Cardiac septum (tissue), 1 donor: ENCODE results near the gene TSHZ2. TPM values are rescaled to one million over a fixed set of nuclear protein-coding genes. Genes with fewer than 3 reads are reported as not detected.
"Not testable (repeated sequence)": the region's sequence is repeated elsewhere in the genome, so short reads cannot be mapped to it uniquely, and the experiment has no call there.

Experiments used
- DNase-seq: peaks from one replicate; pipeline ENCODE4 v3.0.0-alpha.2; 2020; ENCODE audit warnings: low spot score
- intact Hi-C: fragments of 100-400 bp; cut with DNase I; formaldehyde crosslinking; loops from one replicate; pipeline ENCODE4 v1.14.0; 2022
- total RNA-seq: library from RNA; stranded (reverse); fragmentation: NEBNext Ultra II Directional; extraction: Animal tissue kit (Norgen Biotek cat#: 25700); gene quantifications from one replicate; pipeline ENCODE4 v1.2.1, GENCODE V29; 2021
- donor health status: DM: no; HTN: no; CAD: no.

Gene TSHZ2
- total RNA-seq, 1 donor from 2014 or later = 7.5 TPM

DNA sequence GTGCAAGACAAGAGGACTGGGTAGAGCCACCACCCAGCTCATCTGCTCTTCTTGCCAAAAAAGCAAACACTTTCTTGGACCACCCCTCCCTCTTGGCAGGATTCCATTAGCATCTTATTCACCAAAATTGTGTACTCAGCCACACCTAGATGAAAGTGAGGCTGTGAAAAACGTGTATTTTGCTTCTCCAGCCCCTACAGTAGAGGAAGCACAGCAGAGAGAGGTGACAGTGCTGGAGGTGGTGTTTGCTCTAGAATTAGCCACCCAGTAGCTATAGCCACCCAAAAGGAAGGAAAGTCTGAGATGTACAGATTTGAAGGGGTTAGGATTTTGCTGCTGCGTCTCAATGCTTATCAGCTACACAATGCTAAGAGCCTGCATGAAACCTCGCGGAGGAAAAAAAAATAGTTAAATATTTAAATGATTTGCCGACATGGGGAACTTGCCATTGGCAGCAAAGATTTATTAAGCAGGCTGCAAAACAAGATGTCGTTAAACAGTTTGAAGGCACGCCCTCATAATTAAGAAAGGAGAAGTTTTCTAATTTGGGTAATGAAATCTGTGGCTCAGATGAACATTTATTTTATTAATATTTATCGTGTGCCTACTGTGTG lies 334.1 kb downstream of the TSHZ2 start:
- intact Hi-C loops = no loop called here
- DNase-seq = no peak

DNA sequence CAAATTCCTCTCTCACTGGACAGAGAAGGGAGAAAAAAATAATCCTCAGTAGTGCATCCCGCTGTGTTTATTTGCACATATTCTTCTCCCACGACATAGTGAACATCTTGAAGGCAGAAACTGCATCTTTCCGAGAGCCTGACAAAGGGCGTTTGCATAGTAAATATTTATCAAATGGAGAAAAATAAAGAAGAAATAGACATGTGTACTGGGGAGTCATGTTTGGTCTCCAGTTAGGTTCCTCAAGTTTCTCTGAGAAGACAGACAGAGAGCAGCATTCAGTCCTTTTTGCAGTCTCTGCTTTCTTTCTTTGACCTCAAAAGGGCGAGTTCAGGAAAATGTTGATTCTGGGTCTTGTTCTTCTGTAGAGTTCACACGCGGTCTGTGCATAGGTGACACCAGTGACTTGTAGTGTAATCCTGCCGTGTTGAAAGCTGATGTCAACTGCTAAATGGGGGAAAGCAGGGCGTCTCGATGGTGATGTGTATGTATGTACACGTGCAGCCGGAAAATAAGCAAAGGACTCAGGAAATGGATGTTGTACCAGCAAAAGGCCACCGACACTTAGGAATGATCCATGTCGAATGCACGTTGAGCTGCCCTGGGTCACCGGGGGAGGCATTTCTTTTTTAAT lies 335.9 kb downstream of the TSHZ2 start:
- no peak for DNase-seq
- intact Hi-C loops = no loop called here

DNA sequence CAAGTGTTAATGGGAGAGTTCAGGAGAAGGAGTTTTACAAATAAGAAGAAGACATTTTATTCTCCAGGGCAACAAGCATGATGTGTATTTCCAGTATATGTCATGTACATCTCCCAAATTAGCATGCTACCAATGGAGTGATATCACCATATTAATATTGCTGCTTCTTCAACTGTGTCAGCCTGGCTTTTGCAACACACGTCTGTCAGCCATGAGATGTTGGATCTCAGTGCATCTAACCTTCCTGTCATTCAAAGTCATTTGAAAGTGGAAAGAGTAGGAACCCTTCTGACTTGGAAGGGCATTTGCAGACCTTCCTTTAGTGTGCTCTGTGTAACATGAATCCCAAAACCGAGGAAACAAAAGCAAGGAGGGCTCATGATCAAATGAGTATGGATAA lies 337.4 kb downstream of the TSHZ2 start:
- DNase-seq = no peak
- intact Hi-C loops = no loop called here

DNA sequence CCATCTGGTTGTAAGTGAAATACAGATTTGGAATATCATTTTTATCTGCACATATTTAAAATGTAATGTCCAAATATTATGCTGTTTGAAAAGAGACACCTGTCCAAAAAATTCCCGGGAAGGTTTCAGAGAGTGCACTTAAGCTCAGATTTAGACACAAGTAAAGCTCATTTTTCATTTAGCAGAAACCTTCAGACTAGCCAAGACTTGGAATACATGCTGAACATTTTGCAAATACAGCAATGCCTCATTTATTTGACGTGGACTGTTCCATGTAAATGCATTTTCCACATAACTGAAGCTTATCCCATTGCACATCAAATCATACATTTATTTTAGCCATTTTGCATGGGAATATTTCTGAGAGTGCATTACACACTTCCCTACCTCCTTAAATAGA lies 340.8 kb downstream of the TSHZ2 start:
- intact Hi-C loops = no loop called here
- DNase-seq = no peak

DNA sequence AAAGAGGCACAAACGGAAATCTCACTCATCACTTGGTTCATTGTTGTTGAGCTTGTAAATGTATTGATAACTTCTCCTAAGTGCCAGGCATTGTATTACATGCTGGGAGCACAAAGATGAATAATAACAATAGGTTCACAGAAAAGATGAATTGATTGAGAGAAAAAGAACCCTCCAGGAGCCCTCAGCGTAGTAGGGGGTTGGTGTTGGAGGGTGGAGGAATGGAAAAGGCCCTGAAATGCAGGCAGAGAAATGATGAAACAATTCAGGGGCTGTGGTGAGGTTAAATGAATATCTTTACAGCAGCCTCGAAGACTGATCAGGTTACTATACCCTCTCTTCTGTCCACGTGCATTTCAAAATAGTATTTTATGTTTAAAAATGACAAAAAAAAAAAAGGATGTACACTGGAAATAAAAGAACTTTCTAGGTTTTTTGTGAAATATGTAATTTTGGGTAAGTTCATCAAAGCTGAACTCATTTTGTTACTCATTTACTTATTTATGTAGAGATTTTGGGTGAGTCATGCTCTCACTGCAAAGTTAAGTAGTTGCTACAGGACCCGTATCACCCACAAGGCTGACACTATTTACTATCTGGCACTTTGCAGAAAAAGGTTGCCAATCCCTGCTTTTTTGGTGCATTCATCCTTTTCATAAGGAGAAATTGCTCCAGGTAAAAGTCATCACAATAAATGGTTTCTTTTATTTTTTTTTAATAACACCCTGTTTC lies 344.2 kb downstream of the TSHZ2 start:
- no peak for DNase-seq
- intact Hi-C loops = no loop called here

DNA sequence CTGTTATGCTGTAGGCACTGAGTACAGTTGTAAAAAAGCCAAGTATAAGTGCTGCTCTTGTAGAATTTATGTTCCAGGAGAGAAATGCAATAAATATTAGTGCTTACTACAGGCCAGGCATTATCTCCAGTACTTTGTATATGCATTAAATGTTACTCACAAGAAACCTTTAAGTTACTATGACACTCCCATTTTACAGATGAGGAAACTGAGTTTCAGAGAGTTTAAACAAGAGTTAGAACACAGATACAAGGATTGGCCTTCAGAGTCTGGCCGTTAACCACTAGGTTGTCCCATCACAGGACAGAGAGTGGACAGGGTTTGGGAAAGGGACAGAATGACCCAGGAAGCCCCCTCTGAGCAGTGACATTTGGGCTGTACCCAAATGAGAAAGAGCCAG lies 347.0 kb downstream of the TSHZ2 start:
- DNase-seq = no peak
- intact Hi-C loops = no loop called here

DNA sequence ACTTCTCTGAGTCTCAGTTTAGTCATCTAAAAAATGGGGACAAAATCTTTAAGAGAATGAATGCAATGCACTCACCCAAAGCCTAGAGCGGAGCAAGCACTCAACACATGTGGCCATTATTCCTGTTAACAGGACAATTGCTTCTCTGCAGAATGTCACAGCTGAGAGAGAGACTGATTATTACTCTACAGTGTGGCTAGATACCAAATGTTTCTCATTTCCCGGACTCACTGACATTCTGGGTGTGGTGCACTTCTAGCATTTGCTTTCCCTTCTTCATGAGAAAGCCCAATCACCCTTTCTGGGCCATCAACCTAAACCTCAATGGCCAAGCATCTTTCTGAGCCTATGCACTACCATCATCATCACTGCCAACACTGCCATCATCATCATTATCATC lies 347.6 kb downstream of the TSHZ2 start:
- no peak for DNase-seq
- intact Hi-C loops = loop anchor here (10.0 kb wide), 1 partner anchor 625 kb away; no protein-coding TSS in a partner anchor

DNA sequence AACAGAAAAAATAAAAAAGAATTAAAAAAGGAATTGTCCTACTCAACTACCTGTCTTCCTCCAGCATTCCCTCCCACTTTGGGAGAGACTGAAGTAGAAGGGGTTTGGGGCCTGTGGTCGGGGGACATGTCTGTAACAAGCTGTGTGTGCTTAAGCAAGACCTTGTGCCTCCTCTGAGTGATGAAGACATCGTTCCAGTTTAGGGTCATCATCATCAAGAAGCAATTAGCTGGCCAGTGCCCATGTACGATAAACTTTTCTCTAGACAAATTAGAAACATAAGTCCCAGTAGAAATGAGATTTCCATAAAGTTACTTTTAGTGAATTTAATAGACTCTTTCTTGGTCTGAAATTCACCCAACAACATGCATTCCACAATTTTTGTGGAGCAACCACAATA lies 348.5 kb downstream of the TSHZ2 start:
- no peak for DNase-seq
- intact Hi-C loops = loop anchor here (10.0 kb wide), 1 partner anchor 624 kb away; no protein-coding TSS in a partner anchor

DNA sequence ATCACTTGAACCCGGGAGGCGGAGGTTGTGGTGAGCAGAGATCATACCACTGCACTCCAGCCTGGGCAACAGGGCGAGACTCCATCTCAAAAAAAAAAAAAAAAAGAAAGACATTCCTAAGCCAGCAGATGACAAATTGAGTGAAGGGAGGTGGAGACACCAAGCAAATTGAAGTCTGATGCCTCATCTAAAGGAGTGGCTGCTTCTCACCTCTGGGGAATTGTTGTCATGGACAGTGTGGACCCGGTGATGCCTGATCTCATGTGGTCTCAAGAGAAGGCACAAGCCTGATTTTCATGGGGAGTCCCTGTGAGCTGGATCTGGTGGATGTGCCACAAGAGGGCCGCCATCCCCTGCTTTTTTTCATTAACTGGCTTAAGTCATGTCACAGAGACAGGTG lies 349.4 kb downstream of the TSHZ2 start:
- no peak for DNase-seq
- intact Hi-C loops = loop anchor here (10.0 kb wide), 1 partner anchor 623 kb away; no protein-coding TSS in a partner anchor

DNA sequence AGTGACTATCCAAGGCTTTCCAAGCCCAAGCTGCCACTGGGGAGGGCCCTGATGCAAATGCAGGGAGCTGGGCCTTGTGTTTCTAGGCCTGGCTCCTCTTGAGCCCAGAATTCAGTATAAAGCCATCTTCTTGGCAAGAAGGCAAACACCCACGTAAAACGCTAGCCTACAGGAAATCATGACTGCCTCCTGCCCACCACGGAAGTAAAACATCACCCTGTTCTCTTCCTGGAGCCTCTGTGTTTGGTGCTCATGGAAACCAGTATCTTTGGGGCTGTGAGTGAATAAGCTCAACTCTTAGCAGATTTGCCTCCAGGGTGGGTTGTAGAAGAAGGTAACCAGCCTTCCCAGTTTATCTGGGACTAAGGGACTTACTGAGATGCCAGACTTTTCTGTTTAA lies 350.5 kb downstream of the TSHZ2 start:
- DNase-seq = no peak
- intact Hi-C loops = loop anchor here (10.0 kb wide), 1 partner anchor 622 kb away; no protein-coding TSS in a partner anchor

DNA sequence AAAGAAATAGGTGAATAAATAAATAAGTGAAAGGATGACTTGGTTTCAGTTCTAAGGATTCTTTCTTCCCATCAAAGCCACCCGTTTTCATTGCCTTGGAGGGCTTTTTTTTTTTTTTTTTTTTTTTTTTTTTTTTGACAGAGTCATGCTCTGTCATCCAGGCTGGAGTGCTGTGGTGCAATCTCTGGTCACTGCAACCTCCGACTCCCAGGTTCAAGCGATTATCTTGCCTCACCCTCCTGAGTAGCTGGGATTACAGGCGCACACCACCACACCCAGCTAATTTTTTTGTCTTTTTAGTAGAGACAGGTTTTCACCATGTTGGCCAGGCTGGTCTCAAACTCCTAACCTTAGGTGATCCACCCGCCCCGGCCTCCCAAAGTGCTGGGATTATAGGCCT lies 351.3 kb downstream of the TSHZ2 start:
- DNase-seq = not testable (repeated sequence)
- intact Hi-C loops = loop anchor here (10.0 kb wide), 1 partner anchor 621 kb away; no protein-coding TSS in a partner anchor

DNA sequence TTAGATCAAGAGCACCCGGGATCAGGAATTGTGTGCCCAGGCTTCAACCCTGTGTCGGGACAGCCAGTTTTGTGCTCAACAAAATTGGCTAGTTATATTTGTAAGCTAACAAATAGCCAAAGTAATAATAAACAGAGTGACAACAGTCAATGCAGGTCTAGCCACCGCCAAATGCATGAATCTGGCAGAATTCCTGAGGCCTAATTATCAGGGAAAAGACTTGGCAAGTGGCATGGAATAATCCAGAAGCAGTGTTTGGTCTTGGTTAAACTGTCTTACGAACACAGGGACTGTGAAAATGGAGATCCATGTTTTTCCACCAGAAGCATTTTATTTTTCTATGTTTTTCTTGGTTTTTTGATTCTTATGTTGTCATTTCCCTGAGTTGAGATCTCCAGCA lies 352.7 kb downstream of the TSHZ2 start:
- DNase-seq = no peak

DNA sequence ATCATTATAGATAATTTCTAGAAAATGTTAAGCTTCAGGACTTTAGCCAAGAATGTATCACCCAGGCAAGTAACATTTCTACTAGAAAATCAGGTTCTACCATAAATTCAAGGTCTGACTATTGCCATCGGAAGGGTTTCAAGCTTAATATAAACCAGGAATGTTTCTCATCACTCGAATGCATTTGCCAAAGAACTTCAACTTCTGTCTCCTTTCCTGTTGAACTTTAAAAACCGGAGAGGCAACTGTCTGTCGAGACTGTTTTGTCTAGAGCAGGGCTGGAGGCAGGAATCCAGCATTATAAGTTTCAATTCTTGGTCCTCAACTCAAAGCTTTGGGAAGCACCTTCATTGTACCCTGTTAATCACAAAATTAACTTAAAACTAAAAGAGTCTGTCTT lies 356.8 kb downstream of the TSHZ2 start:
- no peak for DNase-seq
- intact Hi-C loops = loop anchor here (10.0 kb wide), 1 partner anchor 616 kb away; no protein-coding TSS in a partner anchor

More for the DNA sequence above, 352.7 kb downstream of the TSHZ2 start:
- intact Hi-C loops = loop anchor here (10.0 kb wide), 1 partner anchor 620 kb away; no protein-coding TSS in a partner anchor

DNA sequence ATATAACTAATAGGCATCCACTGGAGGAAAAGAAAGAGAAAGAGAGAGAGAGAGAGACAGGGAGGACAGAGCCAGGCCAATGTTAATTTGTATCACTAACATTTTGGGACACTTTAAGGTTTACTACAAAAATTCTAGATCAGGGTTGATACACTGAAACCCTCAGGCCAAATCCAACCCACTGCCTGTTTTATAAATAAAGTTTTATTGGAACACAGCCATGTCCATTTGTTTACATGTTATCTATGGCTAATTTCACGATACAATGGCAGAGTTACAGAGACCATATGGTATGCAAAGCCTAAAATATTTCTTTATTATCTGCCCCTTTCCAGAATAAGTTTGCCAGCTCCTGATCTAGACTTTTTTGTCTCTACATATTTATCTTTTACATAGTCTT lies 357.6 kb downstream of the TSHZ2 start:
- no peak for DNase-seq
- intact Hi-C loops = loop anchor here (10.0 kb wide), 2 partner anchors 55 to 615 kb away; no protein-coding TSS in a partner anchor

DNA sequence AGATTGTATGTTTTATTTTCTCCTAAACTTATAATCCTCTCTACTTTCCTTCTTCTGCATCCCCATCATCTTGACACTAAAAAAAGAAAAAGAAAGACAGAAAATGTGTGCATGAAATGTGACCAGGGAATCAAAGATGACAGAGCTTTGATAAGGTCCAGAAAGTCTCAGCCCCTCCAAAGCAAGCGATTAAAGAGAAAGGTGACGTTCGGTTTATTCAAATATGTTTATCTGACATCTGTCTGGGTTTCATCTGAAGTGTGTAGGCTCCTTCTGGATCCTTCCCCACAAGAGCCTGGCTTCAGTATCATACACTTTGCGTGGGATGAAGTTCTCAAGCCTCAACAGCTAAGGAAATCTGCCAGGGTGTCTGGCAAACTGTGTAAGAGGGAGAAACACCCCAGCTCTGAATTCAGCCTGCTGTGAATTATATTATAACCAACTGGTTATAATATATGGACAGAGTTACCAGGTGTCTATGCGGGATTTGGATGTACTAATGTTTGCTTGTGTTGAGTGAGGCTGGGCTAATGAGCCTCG lies 358.5 kb downstream of the TSHZ2 start:
- intact Hi-C loops = loop anchor here (10.0 kb wide), 1 partner anchor 54 kb away; no protein-coding TSS in a partner anchor
- no peak for DNase-seq

DNA sequence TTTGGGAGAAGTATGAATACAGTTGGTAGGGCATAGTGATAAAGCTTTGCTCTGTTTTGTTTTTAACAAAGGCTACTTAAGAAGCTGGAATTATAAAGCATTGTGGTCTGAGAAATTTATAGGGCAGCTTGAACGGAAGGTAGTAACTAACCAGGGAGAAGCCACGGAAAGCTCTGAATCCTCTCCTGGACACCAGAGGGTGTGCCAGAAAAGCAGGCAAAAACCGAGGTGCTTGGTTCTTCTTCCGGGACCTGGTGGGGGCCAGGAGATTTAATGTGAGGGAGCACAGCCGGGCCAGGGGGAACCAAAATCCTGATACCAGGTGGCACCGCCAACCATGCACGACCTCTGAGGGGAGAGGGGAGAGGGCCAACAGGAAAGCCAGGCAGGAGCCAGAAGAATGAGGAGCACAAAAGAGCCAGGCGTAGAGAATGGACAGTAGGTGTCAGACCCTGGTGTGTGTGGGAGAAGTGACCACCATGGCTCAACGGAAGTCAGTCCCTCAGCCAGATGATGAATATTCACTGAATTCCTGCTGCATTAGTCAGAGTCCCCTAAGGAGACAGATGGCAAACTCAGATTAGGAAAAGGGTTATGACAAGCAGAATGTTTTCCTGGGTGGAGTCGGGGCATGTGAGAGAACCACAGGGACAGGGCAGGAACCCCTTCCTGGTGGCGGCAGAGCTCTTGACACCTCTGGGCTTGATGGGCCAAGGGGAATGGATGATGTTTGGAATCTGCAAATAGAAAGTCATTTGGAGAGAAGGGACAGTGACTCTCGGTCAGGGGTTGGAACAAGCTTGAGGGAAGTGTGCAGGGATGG lies 359.2 kb downstream of the TSHZ2 start:
- intact Hi-C loops = loop anchor here (10.0 kb wide), 1 partner anchor 53 kb away; no protein-coding TSS in a partner anchor
- no peak for DNase-seq

DNA sequence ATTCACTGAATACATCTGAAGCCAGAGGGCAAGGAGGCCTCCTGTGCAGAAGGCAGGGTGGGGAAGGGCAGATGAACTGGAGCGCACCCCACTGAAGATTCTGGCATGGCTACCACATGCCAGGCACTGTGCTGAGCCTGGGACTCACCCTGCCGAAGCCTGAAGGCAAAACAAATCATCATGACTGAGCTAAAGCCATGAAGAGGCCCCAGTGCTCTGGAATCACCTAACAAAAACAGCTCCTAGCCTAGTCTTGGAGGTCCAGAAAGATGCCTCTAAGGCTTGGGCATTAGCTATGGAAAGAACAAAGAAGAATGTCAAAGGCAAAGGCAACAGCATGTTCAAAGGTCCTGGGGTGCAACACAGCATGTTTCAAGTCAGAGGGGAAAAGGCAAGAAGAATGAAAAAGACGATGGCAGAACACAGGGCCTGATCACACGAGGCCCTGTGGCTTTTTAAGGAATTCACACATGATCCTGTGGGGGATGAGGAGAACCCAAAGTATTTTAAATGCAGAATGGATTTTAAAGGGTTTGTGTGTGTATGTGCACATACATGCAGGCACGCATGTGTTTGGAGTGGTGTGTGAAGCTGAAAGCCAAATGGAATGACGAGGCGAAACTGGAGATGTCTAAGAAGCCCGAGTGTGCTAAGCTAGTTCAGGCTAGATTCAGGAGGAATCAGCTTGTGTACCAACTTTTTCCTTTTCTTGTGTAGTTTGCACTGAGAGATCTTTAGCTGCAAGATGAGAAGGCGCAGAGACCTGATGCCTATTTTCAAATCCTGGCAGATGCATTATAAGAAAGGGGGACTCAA lies 360.1 kb downstream of the TSHZ2 start:
- intact Hi-C loops = loop anchor here (10.0 kb wide), 1 partner anchor 53 kb away; no protein-coding TSS in a partner anchor
- DNase-seq = no peak

DNA sequence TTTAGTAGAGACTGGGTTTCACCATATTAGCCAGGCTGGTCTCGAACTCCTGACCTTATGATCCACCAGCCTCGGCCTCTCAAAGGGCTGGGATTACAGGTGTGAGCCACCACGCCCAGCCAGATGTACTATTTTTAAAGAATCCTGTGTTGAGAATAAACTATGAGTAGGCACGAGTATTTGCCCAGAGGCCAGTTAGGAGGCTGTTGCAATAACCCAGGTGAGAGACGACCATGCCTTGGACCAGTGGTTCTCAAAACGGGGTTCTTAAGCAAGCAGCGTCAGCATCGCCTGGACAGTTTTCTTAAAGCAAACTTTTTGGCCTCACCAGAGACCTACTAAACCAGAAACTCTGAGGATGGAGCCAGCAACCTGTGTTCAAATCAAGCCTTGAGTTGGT lies 362.7 kb downstream of the TSHZ2 start:
- no peak for DNase-seq
- intact Hi-C loops = loop anchor here (10.0 kb wide), 1 partner anchor 50 kb away; no protein-coding TSS in a partner anchor
